Thyroid gland (tissue), 4 donors: ENCODE results near the gene GOLGA8S. TPM values are rescaled to one million over a fixed set of nuclear protein-coding genes. Genes with fewer than 3 reads are reported as not detected.
"Not testable (repeated sequence)": the region's sequence is repeated elsewhere in the genome, so short reads cannot be mapped to it uniquely, and the experiment has no call there.

ENCODE experiments used
- DNase-seq, 2 donors: peaks; one replicate each; pipeline ENCODE4 v3.0.0-alpha.2; 2019
- H3K27ac ChIP-seq, 3 donors: fragments of 200-600 bp; sonication (generic); 1 replicate in 2 of 3; 2 replicates in 1 of 3; pipeline ENCODE4 v1.5.1; 2016 to 2019; ENCODE audit warnings: mild to moderate bottlenecking in 1 of 3, moderate library complexity in 1 of 3
- H3K27me3 ChIP-seq: fragments of 200-600 bp; sonication (generic); one replicate; pipeline ENCODE4 v1.5.1; 2019
- H3K36me3 ChIP-seq, 2 donors: fragments of 200-600 bp; sonication (generic); one replicate each; pipeline ENCODE4 v1.5.1; 2016 to 2019
- H3K4me1 ChIP-seq, 2 donors: fragments of 200-600 bp; sonication (generic); one replicate each; pipeline ENCODE4 v1.5.1; 2017 to 2019
- H3K4me3 ChIP-seq, 3 donors: fragments of 200-600 bp; sonication (generic); replicated peaks in 1 of 3; 1 replicate in 2 of 3; 2 replicates in 1 of 3; pipeline ENCODE4 v1.5.1; 2016; ENCODE audit warnings: mild to moderate bottlenecking in 1 of 3
- H3K9me3 ChIP-seq: fragments of 200-600 bp; sonication (generic); one replicate; pipeline ENCODE4 v1.5.1; 2017
- POLR2A ChIP-seq, 2 donors: fragments of 450-650 bp; IDR thresholded peaks; one replicate each; pipeline ENCODE4 v1.6.1; 2017; ENCODE audit warnings: antibody characterized with exemption in 2 of 2, mild to moderate bottlenecking in 2 of 2, moderate library complexity in 1 of 2
- WGBS, 2 donors: methylation state at CpG; one replicate each; pipeline ENCODE4 v1.1.5; 2017; 5-methylcytosine and 5-hydroxymethylcytosine counted together
- intact Hi-C: fragments of 100-400 bp; cut with DNase I; formaldehyde crosslinking; loops from one replicate; pipeline ENCODE4 v1.15.1; 2023
- total RNA-seq, 4 donors: library from RNA; depleted of rRNA; stranded (reverse); fragments of >200 nt; gene quantifications; one replicate each; pipeline ENCODE4 v1.2.3, GENCODE V29; 2016
- TF ChIP-seq, protein P1 (sequence below), 6 experiments: fragments of 200-600 bp in 3 of 6; fragments of 450-650 bp in 3 of 6; sonication (generic) in 3 of 6; IDR thresholded peaks; one replicate each; pipeline ENCODE4 v1.5.1; 2016 to 2019; ENCODE audit warnings: antibody characterized with exemption in 6 of 6, mild to moderate bottlenecking in 2 of 6, inconsistent platforms in 1 of 6, moderate library complexity in 1 of 6

GOLGA8S gene
- total RNA-seq, 4 donors from 2014 or later, result 1.9 to 3.1 (median 2.4) TPM

DNA sequence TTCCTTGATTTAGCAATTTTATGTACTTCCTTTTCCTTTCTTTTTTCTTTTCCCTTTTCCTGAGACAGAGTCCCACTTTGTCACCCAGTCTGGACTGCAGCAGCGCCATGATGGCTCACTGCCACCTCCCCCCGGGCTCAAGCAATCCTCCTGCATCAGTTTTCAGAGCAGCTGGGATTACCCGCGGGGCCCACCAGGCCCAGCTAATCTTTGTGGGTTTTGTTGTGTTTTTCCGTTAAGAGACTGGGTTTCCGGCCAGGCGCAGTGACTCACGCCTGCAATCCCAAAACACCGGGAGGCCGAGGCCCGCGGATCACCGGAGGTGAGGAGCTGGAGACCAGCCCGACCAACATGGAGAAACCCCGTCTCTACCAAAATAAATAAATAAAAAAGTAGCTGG is 17.7 kb downstream of the GOLGA8S start:
- H3K27me3 ChIP-seq, result no peaks in the 10 kb centered on the region
- intact Hi-C loops, result no loop called here
- H3K27ac ChIP-seq, result no peak overlapping the region
- H3K4me1 ChIP-seq, result no peaks in the 10 kb centered on the region
- H3K4me3 ChIP-seq, result no peak overlapping the region
- no peak for DNase-seq
- WGBS, 2 donors, result 86 to 91% methylated on average over 15 of the region's 15 CpGs
- H3K36me3 ChIP-seq, result no peaks in the 10 kb centered on the region
- H3K9me3 ChIP-seq, result no peaks in the 10 kb centered on the region
- no peak for TF ChIP-seq POLR2A (IDR thresholded peaks at IDR 0.05)
- TF ChIP-seq, protein P1, sequence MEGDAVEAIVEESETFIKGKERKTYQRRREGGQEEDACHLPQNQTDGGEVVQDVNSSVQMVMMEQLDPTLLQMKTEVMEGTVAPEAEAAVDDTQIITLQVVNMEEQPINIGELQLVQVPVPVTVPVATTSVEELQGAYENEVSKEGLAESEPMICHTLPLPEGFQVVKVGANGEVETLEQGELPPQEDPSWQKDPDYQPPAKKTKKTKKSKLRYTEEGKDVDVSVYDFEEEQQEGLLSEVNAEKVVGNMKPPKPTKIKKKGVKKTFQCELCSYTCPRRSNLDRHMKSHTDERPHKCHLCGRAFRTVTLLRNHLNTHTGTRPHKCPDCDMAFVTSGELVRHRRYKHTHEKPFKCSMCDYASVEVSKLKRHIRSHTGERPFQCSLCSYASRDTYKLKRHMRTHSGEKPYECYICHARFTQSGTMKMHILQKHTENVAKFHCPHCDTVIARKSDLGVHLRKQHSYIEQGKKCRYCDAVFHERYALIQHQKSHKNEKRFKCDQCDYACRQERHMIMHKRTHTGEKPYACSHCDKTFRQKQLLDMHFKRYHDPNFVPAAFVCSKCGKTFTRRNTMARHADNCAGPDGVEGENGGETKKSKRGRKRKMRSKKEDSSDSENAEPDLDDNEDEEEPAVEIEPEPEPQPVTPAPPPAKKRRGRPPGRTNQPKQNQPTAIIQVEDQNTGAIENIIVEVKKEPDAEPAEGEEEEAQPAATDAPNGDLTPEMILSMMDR (IDR thresholded peaks at IDR 0.05), result no peak

DNA sequence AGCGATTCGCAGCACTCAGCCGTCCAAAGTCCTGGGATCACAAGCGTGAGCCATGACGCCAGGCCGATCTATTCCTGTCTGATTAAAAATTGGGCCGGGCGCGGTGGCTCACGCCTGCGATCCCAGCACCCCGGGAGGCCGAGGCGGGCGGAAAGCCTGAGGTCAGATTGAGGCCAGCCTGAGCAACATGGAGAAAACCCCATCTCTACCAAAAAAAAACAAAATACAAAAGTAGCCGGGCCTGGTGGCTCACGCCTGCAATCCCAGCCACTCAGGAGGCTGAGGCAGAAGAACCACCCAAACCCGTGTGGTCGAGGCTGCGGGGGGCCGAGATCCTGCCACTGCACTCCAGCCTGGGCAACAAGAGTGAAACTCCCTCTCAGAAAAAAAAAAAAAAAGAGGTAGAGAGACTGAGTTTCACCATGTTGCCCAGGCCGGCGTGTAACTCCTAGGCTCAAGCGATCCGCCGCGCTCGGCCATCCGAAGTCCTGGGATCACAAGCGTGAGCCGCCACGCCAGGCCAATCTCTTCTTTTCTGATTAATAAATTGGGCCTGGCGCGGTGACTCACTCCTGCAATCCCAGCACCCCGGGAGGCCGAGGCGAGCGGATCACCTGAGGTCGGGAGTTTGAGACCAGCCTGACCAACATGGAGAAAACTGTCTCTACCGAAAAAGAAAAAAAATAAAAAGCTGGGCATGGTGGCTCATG is 18.5 kb downstream of the GOLGA8S start:
- H3K36me3 ChIP-seq, H3K27ac ChIP-seq, H3K4me1 ChIP-seq, H3K27me3 ChIP-seq, H3K4me3 ChIP-seq, H3K9me3 ChIP-seq, DNase-seq, intact Hi-C loops: not testable (repeated sequence)
- 95% methylated on average over 40 of the region's 40 CpGs for WGBS, 2 donors

DNA sequence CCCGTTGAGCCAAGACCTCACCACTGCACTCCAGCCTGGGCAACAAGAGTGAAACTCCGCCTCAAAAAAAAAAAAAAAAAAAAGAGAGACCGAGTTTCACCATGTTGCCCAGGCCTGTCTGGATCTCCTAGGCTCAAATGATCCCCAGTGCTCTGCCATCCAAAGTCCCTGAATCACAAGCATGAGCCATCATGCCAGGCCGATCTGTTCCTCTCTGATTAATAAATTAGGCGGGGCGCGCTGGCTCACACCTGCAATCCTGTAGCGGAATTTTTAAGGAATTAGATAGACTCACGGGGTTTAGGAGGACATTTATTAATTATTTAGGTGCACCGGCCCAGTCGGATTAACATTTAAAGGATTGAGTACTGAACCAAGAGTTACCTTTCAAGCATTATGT is 19.7 kb downstream of the GOLGA8S start:
- intact Hi-C loops, DNase-seq: not testable (repeated sequence)
- 90 to 91% methylated on average over 11 of the region's 11 CpGs for WGBS, 2 donors

DNA sequence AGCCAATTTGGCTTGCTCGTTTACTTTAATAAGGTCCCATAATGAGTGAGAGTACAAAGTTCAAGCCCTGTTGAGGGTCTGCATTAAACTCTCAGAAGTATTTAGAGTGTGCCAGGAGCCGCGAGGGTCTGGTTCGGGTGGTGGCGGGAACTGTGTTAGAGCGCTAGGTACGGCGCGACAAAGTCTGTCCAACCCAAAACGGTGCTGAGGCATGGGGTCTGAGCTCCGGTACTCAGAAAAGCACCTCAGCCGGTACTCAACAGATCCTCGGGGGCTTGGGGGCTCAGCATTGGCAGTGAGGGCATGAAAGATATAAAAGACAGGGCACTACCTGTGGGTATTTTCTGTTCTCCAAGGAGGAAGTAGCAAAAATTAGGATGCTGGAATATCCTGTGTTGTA is 24.4 kb downstream of the GOLGA8S start:
- WGBS, 2 donors, result 92% methylated on average over 13 of the region's 13 CpGs
- H3K9me3 ChIP-seq, DNase-seq, intact Hi-C loops, H3K27me3 ChIP-seq, H3K4me3 ChIP-seq, H3K27ac ChIP-seq, H3K36me3 ChIP-seq, H3K4me1 ChIP-seq: not testable (repeated sequence)

More for the DNA sequence above, 19.7 kb downstream of the GOLGA8S start:
- H3K4me1 ChIP-seq, H3K27ac ChIP-seq, H3K27me3 ChIP-seq, H3K4me3 ChIP-seq, H3K36me3 ChIP-seq, H3K9me3 ChIP-seq: not testable (repeated sequence)

DNA sequence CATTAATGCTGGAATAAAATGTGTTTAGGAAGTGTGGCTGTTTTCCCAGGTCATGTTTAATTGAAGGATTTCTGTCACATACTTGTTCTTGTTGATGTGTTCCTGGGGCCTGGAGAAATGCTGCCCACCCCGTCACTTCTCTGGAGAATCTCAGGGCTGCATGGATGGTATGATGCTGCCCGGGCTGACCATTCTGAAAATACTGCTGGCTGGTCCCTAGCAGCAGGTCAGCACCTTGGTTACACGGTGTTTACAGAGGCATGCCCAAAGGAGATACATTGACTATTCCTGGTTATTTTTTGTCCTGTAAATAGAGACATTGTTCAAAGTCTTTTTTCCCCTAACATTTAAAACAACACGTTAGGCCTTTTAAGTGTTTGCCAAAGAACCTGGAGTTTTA is 26.2 kb downstream of the GOLGA8S start:
- H3K27ac ChIP-seq, DNase-seq, H3K9me3 ChIP-seq, H3K36me3 ChIP-seq, H3K4me3 ChIP-seq, H3K4me1 ChIP-seq, H3K27me3 ChIP-seq, intact Hi-C loops: not testable (repeated sequence)
- 56 to 67% methylated on average over 4 of the region's 4 CpGs for WGBS, 2 donors

DNA sequence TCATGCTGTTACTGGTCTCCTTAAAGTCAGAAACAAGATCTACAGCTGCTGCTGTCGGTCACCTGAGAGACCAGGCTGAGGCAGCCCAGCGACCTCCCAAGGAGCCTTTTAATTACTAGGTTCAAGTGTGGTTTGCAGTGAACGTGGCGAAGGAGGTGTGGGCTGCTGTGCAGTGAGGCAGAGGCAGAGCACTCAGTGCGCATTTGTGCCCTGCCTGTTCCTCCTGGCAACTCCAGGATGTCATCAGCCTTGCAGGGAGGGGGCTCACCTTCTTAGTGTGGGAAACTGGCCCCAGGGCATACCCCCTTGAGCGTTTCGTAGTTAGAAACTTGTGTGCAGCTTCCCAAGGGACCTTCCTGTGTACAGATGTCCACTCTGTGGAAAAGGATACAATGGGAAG is 26.6 kb downstream of the GOLGA8S start:
- H3K4me3 ChIP-seq, H3K27me3 ChIP-seq, H3K4me1 ChIP-seq, H3K36me3 ChIP-seq, H3K27ac ChIP-seq, intact Hi-C loops, H3K9me3 ChIP-seq: not testable (repeated sequence)
- DNase-seq, result peak in 1 of 2 donors; percentile 19
- WGBS, 2 donors, result 33 to 43% methylated on average over 7 of the region's 7 CpGs

DNA sequence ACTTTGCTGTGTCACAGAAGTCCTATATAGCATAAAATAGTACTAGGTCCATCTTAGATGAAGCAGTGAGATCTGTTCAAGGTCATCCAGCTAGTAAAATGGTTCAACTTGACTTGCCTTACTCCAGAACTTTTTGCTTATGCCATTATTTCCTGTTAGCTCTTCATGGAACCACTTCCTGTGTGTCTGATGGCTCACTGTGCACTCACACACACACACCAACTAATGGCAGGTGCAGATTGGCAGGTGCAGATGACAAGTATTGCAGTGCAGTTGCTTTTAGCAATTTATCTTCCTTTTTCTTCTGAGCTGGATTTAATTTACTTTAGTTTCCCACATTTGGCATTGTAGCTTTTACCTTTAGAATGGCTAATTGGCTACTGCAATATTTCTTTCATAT is 29.8 kb downstream of the GOLGA8S start:
- DNase-seq, result no peak
- no peaks in the 10 kb centered on the region for H3K27me3 ChIP-seq
- no peak overlapping the region for H3K4me3 ChIP-seq
- no peaks in the 10 kb centered on the region for H3K9me3 ChIP-seq
- no peak overlapping the region for H3K27ac ChIP-seq
- intact Hi-C loops, result no loop called here
- H3K4me1 ChIP-seq, result no peaks in the 10 kb centered on the region
- H3K36me3 ChIP-seq, result no peaks in the 10 kb centered on the region
- no peak for TF ChIP-seq POLR2A (IDR thresholded peaks at IDR 0.05)
- TF ChIP-seq, protein P1 (IDR thresholded peaks at IDR 0.05), result no peak
